ENCODE measurements around the gene ZBTB39.
"Not testable (repeated sequence)": the region's sequence is repeated elsewhere in the genome, so short reads cannot be mapped to it uniquely, and the experiment has no call there.

Gene ZBTB39

GRCh38 chr12:56980941-56981530 lies 25.3 kb downstream of the ZBTB39 start:
- DNase-seq (ENCODE audit: low spot score): no peak

DNA sequence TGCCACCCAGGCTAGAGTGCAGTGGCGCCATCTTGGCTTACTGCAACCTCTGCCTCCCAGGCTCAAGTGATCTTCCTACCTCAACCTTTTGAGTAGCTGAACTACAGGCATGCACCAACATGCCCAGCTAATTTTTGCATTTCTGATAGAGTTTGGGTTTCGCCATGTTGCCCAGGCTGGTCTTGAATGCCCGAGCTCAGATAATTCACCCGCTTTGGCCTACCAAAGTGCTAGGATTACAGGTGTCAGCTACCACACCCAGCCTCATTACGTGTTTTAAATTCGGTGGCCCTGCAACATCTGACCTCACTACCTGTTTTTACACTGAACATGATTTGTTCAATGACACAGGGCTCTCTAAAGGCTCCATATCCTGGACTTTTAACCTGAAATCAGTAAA lies 26.1 kb downstream of the ZBTB39 start:
- no peak for DNase-seq (ENCODE audit: low spot score)

DNA sequence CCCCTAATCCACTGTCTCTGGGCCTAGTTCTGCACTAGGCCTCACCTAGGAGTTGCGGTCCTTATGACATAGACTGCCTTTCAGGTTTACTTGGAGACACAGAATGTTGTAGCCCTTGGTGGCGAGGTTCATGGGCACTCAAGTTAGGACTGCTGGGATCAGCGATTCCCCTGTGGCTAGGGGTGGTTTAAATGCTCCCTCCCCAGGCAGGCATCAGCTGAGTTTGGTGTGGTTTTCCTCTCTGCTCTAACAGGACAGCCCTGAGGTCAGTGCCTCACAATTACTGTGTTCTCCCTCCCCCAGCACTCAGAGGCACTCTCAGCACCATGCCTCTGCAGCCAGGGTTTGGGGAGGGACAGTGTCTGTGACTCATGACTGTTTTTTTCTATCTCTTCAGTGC lies 26.7 kb downstream of the ZBTB39 start:
- DNase-seq (ENCODE audit: low spot score): no peak

DNA sequence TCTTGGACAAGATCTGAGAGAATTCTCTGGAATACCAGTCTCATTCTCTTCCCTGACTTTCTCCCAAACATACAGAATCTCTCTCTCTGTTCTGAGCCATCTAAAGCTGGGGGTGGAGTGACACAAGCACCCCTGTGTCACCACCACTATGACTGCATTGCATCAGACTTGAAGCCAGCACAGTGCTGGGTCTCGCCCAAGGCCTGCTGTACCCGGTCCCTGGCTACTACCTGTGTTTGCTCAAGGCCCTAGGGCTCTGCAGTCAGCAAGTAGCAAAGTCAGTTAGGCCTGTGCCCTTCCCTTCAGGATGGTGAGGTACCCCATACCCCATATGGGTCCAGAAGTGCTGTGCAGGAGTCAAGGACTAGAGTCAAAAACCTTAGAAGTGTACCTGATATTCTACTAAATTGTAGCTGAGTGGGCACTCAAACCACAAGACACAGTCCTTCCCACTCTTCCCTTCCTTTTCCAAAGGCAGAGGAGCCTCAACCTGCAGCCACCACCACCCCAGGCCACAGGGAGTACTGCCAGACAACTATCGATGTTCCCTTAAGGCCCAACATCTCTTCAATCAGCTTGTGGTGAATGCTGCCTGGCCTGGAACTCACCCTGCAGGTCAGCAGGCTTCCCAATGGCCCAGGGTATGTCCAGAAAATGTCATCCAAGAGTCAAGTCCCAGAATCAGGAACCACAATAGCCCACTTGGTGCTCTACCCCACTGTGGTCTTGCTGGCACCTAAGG lies 27.8 kb downstream of the ZBTB39 start:
- DNase-seq (ENCODE audit: low spot score): no peak

DNA sequence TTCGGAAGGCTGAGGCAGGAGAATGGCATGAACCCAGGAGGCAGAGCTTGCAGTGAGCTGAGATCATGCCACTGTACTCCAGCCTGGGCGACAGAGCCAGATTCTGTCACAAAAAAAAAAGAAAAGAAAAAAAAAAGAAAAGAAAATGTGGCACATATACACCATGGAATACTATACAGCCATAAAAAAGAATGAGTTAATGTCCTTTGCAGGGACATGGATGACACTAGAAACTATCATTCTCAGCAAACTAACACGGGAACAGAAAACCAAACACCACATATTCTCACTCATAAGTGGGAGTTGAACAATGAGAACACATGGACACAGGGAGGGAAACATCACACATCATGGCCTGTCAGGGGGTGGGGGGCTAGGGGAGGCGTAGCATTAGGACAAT lies 29.0 kb downstream of the ZBTB39 start:
- not testable (repeated sequence) for DNase-seq (ENCODE audit: low spot score)

DNA sequence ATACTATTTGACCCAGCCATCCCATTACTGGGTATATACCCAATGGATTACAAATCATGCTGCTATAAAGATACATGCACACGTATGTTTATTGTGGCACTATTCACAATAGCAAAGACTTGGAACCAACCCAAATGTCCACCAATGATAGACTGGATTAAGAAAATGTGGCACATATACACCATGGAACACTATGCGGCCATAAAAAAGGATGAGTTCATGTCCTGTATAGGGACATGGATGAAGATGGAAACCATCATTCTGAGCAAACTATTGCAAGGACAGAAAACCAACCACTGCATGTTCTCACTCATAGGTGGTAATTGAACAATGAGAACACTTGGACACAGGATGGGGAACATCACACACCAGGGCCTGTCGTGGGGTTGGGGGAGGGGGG lies 32.1 kb downstream of the ZBTB39 start:
- not testable (repeated sequence) for DNase-seq (ENCODE audit: low spot score)

GRCh38 chr12:56968910-56969309 lies 37.4 kb downstream of the ZBTB39 start:
- not testable (repeated sequence) for DNase-seq (ENCODE audit: low spot score)

DNA sequence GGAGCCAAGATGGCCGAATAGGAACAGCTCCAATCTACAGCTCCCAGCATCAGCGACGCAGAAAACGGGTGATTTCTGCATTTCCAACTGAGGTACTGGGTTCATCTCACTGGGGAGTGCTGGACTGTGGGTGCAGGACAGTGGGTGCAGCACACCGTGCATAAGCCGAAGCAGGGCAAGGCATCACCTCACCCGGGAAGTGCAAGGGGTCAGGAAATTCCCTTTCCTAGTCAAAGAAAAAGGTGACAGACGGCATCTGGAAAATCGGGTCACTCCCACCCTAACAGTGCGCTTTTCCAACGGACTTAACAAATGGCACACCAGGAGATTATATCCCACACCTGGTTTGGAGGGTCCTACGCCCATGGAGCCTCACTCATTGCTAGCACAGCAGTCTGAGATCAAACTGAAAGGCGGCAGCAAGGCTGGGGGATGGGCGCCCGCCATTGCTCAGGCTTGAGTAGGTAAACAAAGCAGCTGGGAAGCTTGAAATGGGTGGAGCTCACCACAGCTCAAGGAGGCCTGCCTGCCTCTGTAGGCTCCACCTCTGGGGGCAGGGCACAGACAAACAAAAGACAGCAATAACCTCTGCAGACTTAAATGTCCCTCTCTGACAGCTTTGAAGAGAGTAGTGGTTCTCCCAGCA lies 40.2 kb downstream of the ZBTB39 start:
- not testable (repeated sequence) for DNase-seq (ENCODE audit: low spot score)

DNA sequence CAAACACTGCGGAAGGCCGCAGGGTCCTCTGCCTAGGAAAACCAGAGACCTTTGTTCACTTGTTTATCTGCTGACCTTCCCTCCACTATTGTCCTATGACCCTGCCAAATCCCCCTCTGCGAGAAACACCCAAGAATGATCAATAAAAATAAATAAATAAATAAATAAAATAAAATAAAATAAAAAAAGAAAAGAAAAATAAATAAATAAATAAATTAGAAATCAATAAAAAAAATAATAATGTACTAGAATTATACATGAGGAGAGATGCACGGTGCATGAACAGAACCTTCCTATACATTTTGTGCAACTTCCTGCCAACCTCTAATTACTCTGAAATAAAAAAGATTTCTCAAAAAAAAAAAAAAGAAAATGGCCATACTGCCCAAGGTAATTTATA lies 41.2 kb downstream of the ZBTB39 start:
- not testable (repeated sequence) for DNase-seq (ENCODE audit: low spot score)

- DNase-seq (ENCODE audit: low spot score): not testable (repeated sequence)
Observed at GRCh38 chr12:56963557-56963956, 42.8 kb downstream of the ZBTB39 start.

GRCh38 chr12:56962247-56962646 lies 44.1 kb downstream of the ZBTB39 start:
- DNase-seq (ENCODE audit: low spot score): not testable (repeated sequence)

GRCh38 chr12:56958422-56958821 lies 47.9 kb downstream of the ZBTB39 start:
- DNase-seq (ENCODE audit: low spot score): no peak

GRCh38 chr12:56957229-56958052 lies 48.9 kb downstream of the ZBTB39 start, which contains the start of gene RDH16:
RDH16 (minus strand) TSS chr12:56957608; CDS start chr12:56957462, 146 bp downstream.
- no peak for DNase-seq (ENCODE audit: low spot score)

DNA sequence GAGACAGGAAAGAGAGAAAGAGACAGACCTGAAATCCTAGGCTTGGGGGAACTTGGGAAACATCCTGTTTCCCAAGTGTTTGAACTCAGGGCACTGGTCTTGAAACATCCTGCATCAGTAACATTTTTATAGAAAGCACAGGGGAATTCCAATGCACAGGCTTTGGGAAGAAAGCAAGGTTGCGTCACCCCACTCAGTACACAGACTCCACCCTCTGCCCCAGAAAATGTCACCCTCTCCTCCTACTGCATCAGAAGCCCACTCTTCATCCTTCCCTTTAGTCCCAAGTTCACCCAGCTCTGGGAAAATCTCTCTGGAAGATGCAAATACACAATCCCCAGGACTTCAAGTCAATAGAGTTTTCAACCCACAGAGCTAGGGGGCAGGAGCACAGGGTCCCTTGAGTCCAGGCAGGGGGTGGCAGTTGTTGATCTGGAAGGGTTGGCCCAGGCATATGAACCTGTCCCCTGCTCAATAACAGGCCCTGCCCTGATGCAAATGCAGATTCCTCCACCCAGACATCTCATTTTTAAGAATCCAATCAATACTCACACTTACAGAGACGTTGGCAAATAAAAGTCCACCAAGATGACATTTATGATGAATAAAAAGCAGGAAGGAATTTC lies 50.6 kb downstream of the ZBTB39 start:
- DNase-seq (ENCODE audit: low spot score): no peak

GRCh38 chr12:56954958-56955355 lies 51.4 kb downstream of the ZBTB39 start:
- no peak for DNase-seq (ENCODE audit: low spot score)

GRCh38 chr12:56954057-56954957 lies 52.0 kb downstream of the ZBTB39 start:
- no peak for DNase-seq (ENCODE audit: low spot score)

DNA sequence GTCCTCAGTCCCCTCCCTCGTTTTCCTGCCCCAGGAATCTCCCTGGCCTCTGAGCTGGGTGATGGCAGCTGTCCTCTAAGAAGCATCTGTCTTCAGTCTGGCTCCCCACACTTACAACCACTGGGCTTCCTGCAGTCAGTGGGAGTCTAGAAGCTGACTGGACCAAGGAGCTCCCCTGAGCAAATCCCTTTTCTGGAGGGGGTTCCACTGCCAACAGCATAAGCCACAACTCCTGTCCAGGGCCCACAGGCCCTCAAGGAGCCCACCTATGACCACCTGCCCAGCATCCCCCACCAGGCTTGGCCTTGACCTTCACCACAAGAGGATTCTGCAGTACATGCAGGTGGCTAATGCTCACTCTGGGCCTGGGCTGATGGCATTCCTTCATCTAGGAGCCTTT lies 53.0 kb downstream of the ZBTB39 start:
- DNase-seq (ENCODE audit: low spot score): no peak

GRCh38 chr12:56951582-56952339 lies 54.6 kb downstream of the ZBTB39 start:
- no peak for DNase-seq (ENCODE audit: low spot score)

DNA sequence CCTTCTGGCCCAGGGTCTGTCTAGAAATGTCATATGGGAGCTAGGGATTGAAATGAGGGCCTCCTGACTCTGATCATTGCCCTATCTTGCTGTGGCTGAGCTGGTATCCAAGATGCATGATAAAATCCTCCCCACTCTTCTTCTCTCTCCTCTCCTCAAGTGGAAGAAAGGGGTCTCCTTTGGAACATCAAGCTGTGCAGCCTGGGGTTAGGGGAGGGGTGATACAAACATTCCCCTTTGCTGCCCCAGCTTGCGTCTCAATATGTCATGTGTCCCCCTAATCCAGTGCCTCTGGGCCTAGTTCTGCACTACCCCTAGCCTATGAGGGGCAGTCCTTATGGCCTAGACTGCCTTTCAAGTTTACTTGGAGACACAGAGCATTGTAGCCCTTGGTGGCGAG lies 57.5 kb downstream of the ZBTB39 start:
- DNase-seq (ENCODE audit: low spot score): no peak
